ENCODE measurements around the gene SMCO3.

The SMCO3 gene

GRCh38 chr12:14826491-14826890 is 12.5 kb upstream of the SMCO3 start:
- DNase-seq = no peak

- DNase-seq = no peak
Observed at GRCh38 chr12:14825256-14825655, 11.3 kb upstream of the SMCO3 start.

GRCh38 chr12:14824012-14824634 is 10.1 kb upstream of the SMCO3 start:
- no peak for DNase-seq

GRCh38 chr12:14811486-14811885 is 2.5 kb downstream of the SMCO3 start:
- DNase-seq = no peak

GRCh38 chr12:14810953-14811483 is 3.0 kb downstream of the SMCO3 start:
- no peak for DNase-seq

- no peak for DNase-seq
Observed at GRCh38 chr12:14810167-14810952, 3.6 kb downstream of the SMCO3 start.

- no peak for DNase-seq
Observed at GRCh38 chr12:14803830-14804160, 10.2 kb downstream of the SMCO3 start.

- DNase-seq = peak; percentile 98
Observed at GRCh38 chr12:14803011-14803829, 10.8 kb downstream of the SMCO3 start, which contains the start of the genes C12orf60 and WBP11. C12orf60 (plus strand) TSS chr12:14803670; CDS start chr12:14822936, 19,266 bp downstream. WBP11 (minus strand) TSS chr12:14803478; CDS start chr12:14801383, 2,095 bp downstream.

- DNase-seq = no peak
Observed at GRCh38 chr12:14802721-14803010, 11.3 kb downstream of the SMCO3 start.

GRCh38 chr12:14802247-14802646 is 11.7 kb downstream of the SMCO3 start:
- DNase-seq = no peak

- no peak for DNase-seq
Observed at GRCh38 chr12:14795028-14795448, 18.9 kb downstream of the SMCO3 start.

GRCh38 chr12:14785568-14785967 is 28.4 kb downstream of the SMCO3 start:
- DNase-seq = no peak

GRCh38 chr12:14784471-14784870 is 29.5 kb downstream of the SMCO3 start:
- no peak for DNase-seq

GRCh38 chr12:14782756-14783155 is 31.2 kb downstream of the SMCO3 start:
- DNase-seq = no peak

- DNase-seq = no peak
Observed at GRCh38 chr12:14781563-14781962, 32.4 kb downstream of the SMCO3 start.

GRCh38 chr12:14780859-14781258 is 33.1 kb downstream of the SMCO3 start:
- no peak for DNase-seq

GRCh38 chr12:14779834-14780233 is 34.1 kb downstream of the SMCO3 start:
- no peak for DNase-seq

GRCh38 chr12:14777271-14777670 is 36.7 kb downstream of the SMCO3 start:
- no peak for DNase-seq

- DNase-seq = no peak
Observed at GRCh38 chr12:14776236-14776961, 37.6 kb downstream of the SMCO3 start.

- DNase-seq = no peak
Observed at GRCh38 chr12:14775636-14775980, 38.4 kb downstream of the SMCO3 start.

- no peak for DNase-seq
Observed at GRCh38 chr12:14774906-14775635, 38.9 kb downstream of the SMCO3 start.
